Measurements from ENCODE around the gene SPDEF. TPM values are rescaled to one million over a fixed set of nuclear protein-coding genes. Genes with fewer than 3 reads are reported as not detected.

Gene SPDEF
- total RNA-seq, 4 donors from 2014 or later: 0.16 to 0.20 TPM; not detected in 2

DNA sequence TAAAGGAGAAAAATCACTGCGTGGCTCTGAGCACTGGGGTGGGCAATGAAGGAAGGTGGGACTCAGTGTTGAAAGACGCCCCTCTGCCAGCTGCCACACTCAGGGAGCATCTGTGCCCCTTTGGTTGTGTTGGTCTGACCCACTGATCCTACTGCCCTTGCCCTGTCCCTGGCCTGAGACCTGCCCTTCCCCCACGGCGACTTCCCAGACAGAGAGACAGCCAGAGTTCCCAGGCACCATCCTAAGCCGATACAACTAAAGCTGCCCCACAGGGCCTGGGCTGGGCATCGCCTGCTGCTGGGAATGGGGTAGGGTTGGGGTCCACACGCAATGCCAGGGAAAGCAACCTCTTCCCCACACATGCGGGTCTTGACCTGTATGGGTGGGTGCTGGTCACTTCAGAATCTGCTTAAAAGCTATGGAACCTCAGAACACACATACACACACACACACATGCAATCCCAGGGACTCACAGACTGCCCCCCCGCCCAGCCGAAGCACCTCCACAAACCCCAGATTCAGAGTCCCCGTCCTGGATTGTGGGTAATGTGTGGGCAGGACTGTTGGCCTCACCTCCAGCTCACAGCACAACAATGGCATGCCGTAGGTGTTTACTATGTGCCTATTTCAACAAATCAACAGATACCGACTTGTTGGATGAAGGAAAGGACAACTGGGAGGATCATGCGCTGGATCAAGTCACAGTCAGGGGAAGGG lies 10.9 kb upstream of the SPDEF start:
- intact Hi-C loops (cut with DNase I; ENCODE audit: low total_unique reads): no loop called here

GRCh38 chr6:34565722-34566137 lies 9.6 kb upstream of the SPDEF start:
- H3K27me3 ChIP-seq: peaks cover 0 to 24% (median 11%) of the 10 kb centered on the region in 3 donors
- H3K4me3 ChIP-seq: no peak overlapping the region
- TF ChIP-seq, protein P1, sequence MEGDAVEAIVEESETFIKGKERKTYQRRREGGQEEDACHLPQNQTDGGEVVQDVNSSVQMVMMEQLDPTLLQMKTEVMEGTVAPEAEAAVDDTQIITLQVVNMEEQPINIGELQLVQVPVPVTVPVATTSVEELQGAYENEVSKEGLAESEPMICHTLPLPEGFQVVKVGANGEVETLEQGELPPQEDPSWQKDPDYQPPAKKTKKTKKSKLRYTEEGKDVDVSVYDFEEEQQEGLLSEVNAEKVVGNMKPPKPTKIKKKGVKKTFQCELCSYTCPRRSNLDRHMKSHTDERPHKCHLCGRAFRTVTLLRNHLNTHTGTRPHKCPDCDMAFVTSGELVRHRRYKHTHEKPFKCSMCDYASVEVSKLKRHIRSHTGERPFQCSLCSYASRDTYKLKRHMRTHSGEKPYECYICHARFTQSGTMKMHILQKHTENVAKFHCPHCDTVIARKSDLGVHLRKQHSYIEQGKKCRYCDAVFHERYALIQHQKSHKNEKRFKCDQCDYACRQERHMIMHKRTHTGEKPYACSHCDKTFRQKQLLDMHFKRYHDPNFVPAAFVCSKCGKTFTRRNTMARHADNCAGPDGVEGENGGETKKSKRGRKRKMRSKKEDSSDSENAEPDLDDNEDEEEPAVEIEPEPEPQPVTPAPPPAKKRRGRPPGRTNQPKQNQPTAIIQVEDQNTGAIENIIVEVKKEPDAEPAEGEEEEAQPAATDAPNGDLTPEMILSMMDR (IDR thresholded peaks at IDR 0.05 in 4 of 5, conservative IDR thresholded peaks at IDR 0.05 in 1 of 5): no peak
- no peak for TF ChIP-seq POLR2A (IDR thresholded peaks at IDR 0.05)
- no peak for DNase-seq
- in situ Hi-C loops (cut with MboI; ENCODE audit: low sequenced_read_pairs in 4 of 4) (no loop called here), intact Hi-C loops (cut with DNase I; ENCODE audit: low total_unique reads) (no loop called here)
- no peak for ATAC-seq
- H3K4me1 ChIP-seq: no peaks in the 10 kb centered on the region
- H3K9me3 ChIP-seq: no peaks in the 10 kb centered on the region
- no peaks in the 10 kb centered on the region for H3K36me3 ChIP-seq
- no peak overlapping the region for H3K27ac ChIP-seq

More for the DNA sequence above, 10.9 kb upstream of the SPDEF start:
- TF ChIP-seq, protein P1 (IDR thresholded peaks at IDR 0.05 in 4 of 5, conservative IDR thresholded peaks at IDR 0.05 in 1 of 5): no peak
- no peak for TF ChIP-seq POLR2A (IDR thresholded peaks at IDR 0.05)
- ATAC-seq: no peak
- Histone ChIP-seq H3K4me3 (no peak overlapping the region), H3K27me3 (peaks cover 0 to 29% (median 11%) of the 10 kb centered on the region in 3 donors), H3K27ac (no peak overlapping the region), H3K36me3 (no peaks in the 10 kb centered on the region), H3K4me1 (no peaks in the 10 kb centered on the region), H3K9me3 (no peaks in the 10 kb centered on the region)
- in situ Hi-C loops (cut with MboI; ENCODE audit: low sequenced_read_pairs in 4 of 4): no loop called here
- DNase-seq: no peak

GRCh38 chr6:34564181-34564580 lies 8.1 kb upstream of the SPDEF start:
- no peak for DNase-seq
- intact Hi-C loops (cut with DNase I; ENCODE audit: low total_unique reads): no loop called here
- in situ Hi-C loops (cut with MboI; ENCODE audit: low sequenced_read_pairs in 4 of 4): no loop called here
- no peak for ATAC-seq
- Histone ChIP-seq H3K4me3 (no peak overlapping the region), H3K9me3 (no peaks in the 10 kb centered on the region), H3K27ac (no peak overlapping the region), H3K36me3 (no peaks in the 10 kb centered on the region), H3K27me3 (peaks cover 0 to 16% (median 9%) of the 10 kb centered on the region in 3 donors), H3K4me1 (no peaks in the 10 kb centered on the region)
- TF ChIP-seq, protein P1 (IDR thresholded peaks at IDR 0.05 in 4 of 5, conservative IDR thresholded peaks at IDR 0.05 in 1 of 5): no peak
- no peak for TF ChIP-seq POLR2A (IDR thresholded peaks at IDR 0.05)

DNA sequence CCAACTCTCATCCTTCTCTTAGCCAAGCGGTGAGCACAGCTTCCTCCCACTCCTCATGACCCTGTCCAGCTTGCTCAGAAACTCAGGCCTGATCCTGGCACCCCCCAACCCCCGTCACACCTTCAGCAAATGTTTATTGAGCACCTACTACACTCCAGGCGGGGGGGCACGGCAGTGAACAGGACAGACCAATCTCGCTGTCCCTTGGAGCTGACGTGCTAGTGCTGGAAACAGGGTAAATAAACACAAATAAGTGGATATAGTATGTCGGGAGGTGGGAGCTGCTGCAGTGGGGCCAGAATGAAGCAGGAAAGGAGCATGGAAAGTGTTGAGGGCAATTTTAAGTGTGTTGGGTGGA lies 7.4 kb upstream of the SPDEF start:
- ATAC-seq (no peak), DNase-seq (no peak)
- TF ChIP-seq, protein P1 (IDR thresholded peaks at IDR 0.05 in 4 of 5, conservative IDR thresholded peaks at IDR 0.05 in 1 of 5): no peak
- TF ChIP-seq POLR2A (IDR thresholded peaks at IDR 0.05): no peak
- H3K4me3 ChIP-seq: no peak overlapping the region
- H3K9me3 ChIP-seq: no peaks in the 10 kb centered on the region
- H3K27me3 ChIP-seq: peaks cover 0 to 11% (median 3%) of the 10 kb centered on the region in 3 donors
- intact Hi-C loops (cut with DNase I; ENCODE audit: low total_unique reads): no loop called here
- H3K36me3 ChIP-seq: no peaks in the 10 kb centered on the region
- no peak overlapping the region for H3K27ac ChIP-seq
- in situ Hi-C loops (cut with MboI; ENCODE audit: low sequenced_read_pairs in 4 of 4): no loop called here
- H3K4me1 ChIP-seq: no peaks in the 10 kb centered on the region

Measured in gastrocnemius medialis (tissue), 4 donors.